ENCODE results near the gene TMC5. TPM values are rescaled to one million over a fixed set of nuclear protein-coding genes. Genes with fewer than 3 reads are reported as not detected.

The TMC5 gene
- total and polyA plus RNA-seq, 4 donors: 0.50 to 1.2 (median 0.83) TPM

- TF ChIP-seq JUND (IDR thresholded peaks at IDR 0.05) (no peak), CTCF (IDR thresholded peaks at IDR 0.05; ENCODE audit: low read depth, low read length, missing input control) (peak; percentile 17), RAD21 (IDR thresholded peaks at IDR 0.05) (peak; percentile 37 to 81)
- WGBS: 77% methylated on average over 7 of the region's 7 CpGs
- Histone ChIP-seq H3K27me3 (ENCODE audit: control insufficient read depth in 4 of 4, insufficient read depth in 4 of 4, low read length in 3 of 4) (no peaks in the 10 kb centered on the region), H3K9ac (ENCODE audit: low read depth in 1 of 2, low read length in 2 of 2) (no peak overlapping the region), H3K9me3 (ENCODE audit: control insufficient read depth in 4 of 4, low read length in 3 of 4) (peaks cover 0 to 4% (median under 1%) of the 10 kb centered on the region in 4 donors), H3K27ac (ENCODE audit: low read depth in 1 of 2, low read length in 2 of 2) (no peak overlapping the region), H3K4me1 (ENCODE audit: control insufficient read depth in 4 of 4, insufficient read depth in 4 of 4, low read length in 3 of 4) (peaks cover 3 to 14% (median 8%) of the 10 kb centered on the region in 4 donors), H3K36me3 (ENCODE audit: control insufficient read depth in 4 of 4, insufficient read depth in 3 of 4, low read depth in 1 of 4, low read length in 3 of 4) (no peaks in the 10 kb centered on the region), H3K4me3 (ENCODE audit: low read depth in 1 of 3, low read length in 3 of 3) (no peak overlapping the region)
- no peak for DNase-seq (ENCODE audit: low spot score)
Measured at GRCh38 chr16:19400711-19401110, 17.0 kb upstream of the TMC5 start.

- DNase-seq (ENCODE audit: low spot score): no peak
- H3K4me1 ChIP-seq (ENCODE audit: control insufficient read depth in 4 of 4, insufficient read depth in 4 of 4, low read length in 3 of 4): peaks cover 4 to 8% (median 6%) of the 10 kb centered on the region in 4 donors
- 75% methylated on average over 5 of the region's 5 CpGs for WGBS
- H3K4me3 ChIP-seq (ENCODE audit: low read depth in 1 of 3, low read length in 3 of 3): no peak overlapping the region
- H3K27ac ChIP-seq (ENCODE audit: low read depth in 1 of 2, low read length in 2 of 2): no peak overlapping the region
- H3K36me3 ChIP-seq (ENCODE audit: control insufficient read depth in 4 of 4, insufficient read depth in 3 of 4, low read depth in 1 of 4, low read length in 3 of 4): no peaks in the 10 kb centered on the region
- no peak overlapping the region for H3K9ac ChIP-seq (ENCODE audit: low read depth in 1 of 2, low read length in 2 of 2)
- peaks cover 1 to 8% (median 3%) of the 10 kb centered on the region in 4 donors for H3K9me3 ChIP-seq (ENCODE audit: control insufficient read depth in 4 of 4, low read length in 3 of 4)
- H3K27me3 ChIP-seq (ENCODE audit: control insufficient read depth in 4 of 4, insufficient read depth in 4 of 4, low read length in 3 of 4): peaks cover 0 to 9% (median 0%) of the 10 kb centered on the region in 4 donors
- no peak for TF ChIP-seq ZBTB33 (IDR thresholded peaks at IDR 0.05)
- no peak for TF ChIP-seq REST (IDR thresholded peaks at IDR 0.05)
- no peak for TF ChIP-seq RAD21 (IDR thresholded peaks at IDR 0.05)
- no peak for TF ChIP-seq HNF4A (conservative IDR thresholded peaks at IDR 0.05)
- TF ChIP-seq FOXA2 (IDR thresholded peaks at IDR 0.05): no peak
- TF ChIP-seq SP1 (IDR thresholded peaks at IDR 0.05): no peak
- no peak for TF ChIP-seq RXRA (IDR thresholded peaks at IDR 0.05)
- no peak for TF ChIP-seq ATF3 (IDR thresholded peaks at IDR 0.05)
- no peak for TF ChIP-seq FOXA1 (IDR thresholded peaks at IDR 0.05)
- TF ChIP-seq JUND (IDR thresholded peaks at IDR 0.05): no peak
- no peak for TF ChIP-seq MAX (IDR thresholded peaks at IDR 0.05)
- TF ChIP-seq HNF4G (IDR thresholded peaks at IDR 0.05): no peak
- no peak for TF ChIP-seq GABPA (IDR thresholded peaks at IDR 0.05 in 1 of 2, conservative IDR thresholded peaks at IDR 0.05 in 1 of 2)
- no peak for TF ChIP-seq YY1 (IDR thresholded peaks at IDR 0.05)
Measured at GRCh38 chr16:19406891-19407491, 10.7 kb upstream of the TMC5 start.

All from liver (tissue), 9 donors.